Mucosa of rectum (tissue), 2 donors: ENCODE data around the gene DNAH10.
A peak's percentile ranks its signal among the peaks of the same experiment; 100 is the strongest.

Source experiments
- H3K27ac ChIP-seq, 2 donors: one replicate each; pipeline ENCODE4 v1.7.0; 2013; ENCODE audit warnings: inconsistent platforms in 2 of 2, low read depth in 2 of 2, low read length in 2 of 2
- H3K27me3 ChIP-seq, 2 donors: one replicate each; pipeline ENCODE4 v1.7.0; 2013; ENCODE audit warnings: low read length in 2 of 2; ENCODE audit not compliant: control insufficient read depth in 2 of 2, insufficient read depth in 2 of 2
- H3K36me3 ChIP-seq, 2 donors: one replicate each; pipeline ENCODE4 v1.7.0; 2013; ENCODE audit warnings: low read length in 2 of 2; ENCODE audit not compliant: control insufficient read depth in 2 of 2, insufficient read depth in 2 of 2
- H3K4me1 ChIP-seq, 2 donors: one replicate each; pipeline ENCODE4 v1.7.0; 2013; ENCODE audit warnings: low read length in 2 of 2, mild to moderate bottlenecking in 1 of 2; ENCODE audit not compliant: control insufficient read depth in 2 of 2, insufficient read depth in 2 of 2
- H3K4me3 ChIP-seq, 2 donors: one replicate each; pipeline ENCODE4 v1.7.0; 2013; ENCODE audit warnings: low read length in 2 of 2
- H3K9ac ChIP-seq, 2 donors: one replicate each; pipeline ENCODE4 v1.7.0; 2013; ENCODE audit warnings: low read length in 2 of 2, low read depth in 1 of 2, mild to moderate bottlenecking in 1 of 2
- H3K9me3 ChIP-seq, 2 donors: one replicate each; pipeline ENCODE4 v1.7.0; 2013; ENCODE audit warnings: low read length in 2 of 2; ENCODE audit not compliant: control insufficient read depth in 2 of 2
- donor health status: healthy.
- donor health status: Normal muscosa, but diverticular disease.

DNAH10 gene

DNA sequence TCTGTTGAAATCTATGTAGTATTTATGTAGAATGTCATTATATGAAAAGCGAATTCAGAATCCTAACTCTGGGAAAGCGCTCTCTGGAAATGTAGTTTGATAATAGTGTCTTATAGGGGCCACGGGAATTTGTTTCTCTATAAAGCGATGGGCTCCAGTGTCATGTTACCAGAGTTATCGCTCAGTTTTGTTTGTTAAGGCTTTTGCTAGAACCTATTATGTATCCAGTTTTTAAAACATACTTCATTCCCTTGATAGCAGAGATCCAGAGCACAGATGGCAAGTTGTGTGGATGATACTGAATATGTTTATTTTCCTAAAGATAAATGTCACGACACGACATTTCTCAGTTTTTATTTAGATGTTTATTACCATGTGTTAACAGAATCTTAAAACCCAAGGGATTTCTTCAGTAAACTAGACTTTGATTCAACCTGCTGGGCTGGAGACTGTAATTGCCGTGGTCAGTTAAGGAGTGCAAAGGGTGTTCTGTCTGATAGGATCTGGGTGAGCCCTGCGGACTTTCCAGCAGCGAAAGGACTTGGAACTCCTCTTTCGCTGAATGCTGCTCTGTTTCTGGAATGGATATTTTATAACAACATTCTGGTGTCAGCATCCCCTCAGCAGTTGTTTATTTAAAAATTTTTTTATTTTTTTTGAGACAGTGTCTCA lies 1.7 kb upstream of the DNAH10 start:
- H3K9ac ChIP-seq: no peak overlapping the region
- H3K27me3 ChIP-seq: peaks cover 0 to 2% of the 10 kb centered on the region in 2 donors
- H3K4me3 ChIP-seq: no peak overlapping the region
- H3K4me1 ChIP-seq: peaks cover 8 to 9% of the 10 kb centered on the region in 2 donors
- H3K36me3 ChIP-seq: peaks cover 0 to 17% of the 10 kb centered on the region in 2 donors
- H3K9me3 ChIP-seq: no peaks in the 10 kb centered on the region
- H3K27ac ChIP-seq: no peak overlapping the region

DNA sequence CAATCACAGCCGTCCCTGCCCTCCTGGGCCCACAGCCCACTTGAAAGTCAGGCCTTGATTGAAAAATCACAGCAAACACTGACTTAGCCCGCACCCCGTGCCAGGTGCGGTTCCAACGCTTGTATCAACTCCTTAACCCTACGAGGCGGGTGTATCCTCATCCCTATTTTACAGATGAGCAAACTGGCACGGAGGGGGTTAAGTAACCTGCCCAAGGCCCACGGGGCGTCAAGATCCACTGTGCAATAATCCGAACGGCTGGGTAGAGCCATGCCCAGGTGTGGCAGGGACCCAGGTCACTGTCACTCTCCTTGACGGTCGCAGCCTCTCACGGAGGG lies 583 bp downstream of the DNAH10 start:
- Histone ChIP-seq H3K9ac (no peak overlapping the region), H3K27ac (no peak overlapping the region), H3K4me1 (peaks cover 8 to 9% of the 10 kb centered on the region in 2 donors), H3K27me3 (peaks cover 0 to 2% of the 10 kb centered on the region in 2 donors), H3K4me3 (peak overlapping the region; percentile 64 to 67), H3K36me3 (peaks cover 0 to 5% of the 10 kb centered on the region in 2 donors), H3K9me3 (no peaks in the 10 kb centered on the region)

DNA sequence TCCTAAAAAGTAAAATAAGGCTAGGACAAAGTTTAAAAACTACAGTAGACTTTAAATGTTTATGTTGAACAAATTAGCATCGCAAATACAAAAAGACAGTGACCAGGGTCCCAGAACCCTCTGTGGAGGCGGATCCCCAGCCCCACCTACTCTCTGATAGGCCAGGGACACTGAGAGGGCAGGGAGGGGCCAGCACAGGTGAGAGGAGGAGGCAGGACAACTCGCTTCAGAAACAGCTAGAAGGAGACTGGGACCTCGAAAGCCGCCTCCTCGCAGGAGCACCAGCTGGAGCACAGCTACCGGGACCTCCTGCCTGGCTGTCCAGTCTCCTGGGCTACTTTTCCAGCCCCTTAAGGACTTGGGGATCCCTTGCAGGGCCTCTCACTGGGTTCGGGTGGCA lies 992 bp downstream of the DNAH10 start:
- no peak overlapping the region for H3K27ac ChIP-seq
- H3K4me1 ChIP-seq: peaks cover 8 to 9% of the 10 kb centered on the region in 2 donors
- H3K4me3 ChIP-seq: peak overlapping the region in 1 of 2 donors; percentile 67
- peaks cover 0 to 5% of the 10 kb centered on the region in 2 donors for H3K36me3 ChIP-seq
- peaks cover 0 to 2% of the 10 kb centered on the region in 2 donors for H3K27me3 ChIP-seq
- no peak overlapping the region for H3K9ac ChIP-seq
- no peaks in the 10 kb centered on the region for H3K9me3 ChIP-seq

GRCh38 chr12:123764109-123764508 lies 2.0 kb downstream of the DNAH10 start:
- peaks cover 0 to 2% of the 10 kb centered on the region in 2 donors for H3K36me3 ChIP-seq
- H3K27ac ChIP-seq: no peak overlapping the region
- peaks cover 0 to 2% of the 10 kb centered on the region in 2 donors for H3K27me3 ChIP-seq
- H3K9me3 ChIP-seq: no peaks in the 10 kb centered on the region
- H3K9ac ChIP-seq: no peak overlapping the region
- no peak overlapping the region for H3K4me3 ChIP-seq
- H3K4me1 ChIP-seq: peaks cover 8 to 9% of the 10 kb centered on the region in 2 donors

DNA sequence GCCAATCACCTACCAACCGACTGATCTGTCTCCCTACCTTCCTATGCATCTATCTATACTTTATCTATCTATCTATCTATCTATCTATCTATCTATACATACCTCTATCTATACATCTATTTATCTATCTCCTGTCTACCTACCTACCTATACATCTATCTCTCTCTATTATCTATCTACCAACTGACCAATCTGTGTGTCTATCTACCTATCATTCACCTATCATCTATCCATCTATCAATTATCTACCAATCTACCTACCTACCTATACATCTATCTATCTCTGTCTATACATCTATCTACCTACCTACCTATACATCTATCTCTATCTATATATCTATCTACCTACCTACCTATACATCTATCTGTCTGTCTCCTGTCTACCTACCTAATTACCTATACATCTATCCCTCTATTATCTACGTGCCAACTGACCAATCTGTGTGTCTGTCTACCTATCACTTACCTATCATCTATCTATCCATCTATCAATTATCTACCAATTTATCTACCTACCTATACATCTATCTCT lies 3.5 kb downstream of the DNAH10 start:
- Histone ChIP-seq H3K36me3 (no peaks in the 10 kb centered on the region), H3K27me3 (peaks cover 0 to 3% of the 10 kb centered on the region in 2 donors), H3K9me3 (no peaks in the 10 kb centered on the region), H3K9ac (no peak overlapping the region), H3K27ac (no peak overlapping the region), H3K4me1 (peaks cover 8 to 9% of the 10 kb centered on the region in 2 donors), H3K4me3 (no peak overlapping the region)

- H3K9ac ChIP-seq: no peak overlapping the region
- H3K27ac ChIP-seq: no peak overlapping the region
- H3K4me3 ChIP-seq: no peak overlapping the region
- no peaks in the 10 kb centered on the region for H3K9me3 ChIP-seq
- H3K4me1 ChIP-seq: peaks cover 2% of the 10 kb centered on the region in 2 donors
- H3K27me3 ChIP-seq: peaks cover 0 to 7% of the 10 kb centered on the region in 2 donors
- H3K36me3 ChIP-seq: no peaks in the 10 kb centered on the region
These were observed 5.5 kb downstream of the DNAH10 start for GRCh38 chr12:123767613-123768012.

DNA sequence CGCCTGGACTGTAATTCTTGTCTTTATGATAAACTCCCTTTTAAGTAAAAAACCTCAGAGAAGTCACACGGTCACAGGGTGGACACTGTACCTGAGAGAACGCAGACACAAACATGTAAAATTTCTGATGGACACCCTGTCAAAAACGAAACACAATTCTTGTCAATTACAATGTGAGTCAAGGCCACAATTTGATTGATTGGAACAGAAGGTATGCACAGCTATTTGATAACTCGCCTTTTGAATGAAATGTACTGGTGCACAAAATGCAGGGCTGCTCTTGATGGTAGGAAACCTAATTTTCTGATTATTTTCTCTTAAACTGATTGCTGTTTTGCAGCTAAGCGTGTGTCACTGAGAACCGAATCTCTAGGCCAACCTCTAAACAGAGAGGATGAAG lies 9.2 kb downstream of the DNAH10 start:
- no peak overlapping the region for H3K4me3 ChIP-seq
- no peaks in the 10 kb centered on the region for H3K9me3 ChIP-seq
- no peaks in the 10 kb centered on the region for H3K4me1 ChIP-seq
- no peak overlapping the region for H3K9ac ChIP-seq
- no peaks in the 10 kb centered on the region for H3K36me3 ChIP-seq
- peaks cover 0 to 4% of the 10 kb centered on the region in 2 donors for H3K27me3 ChIP-seq
- H3K27ac ChIP-seq: no peak overlapping the region

DNA sequence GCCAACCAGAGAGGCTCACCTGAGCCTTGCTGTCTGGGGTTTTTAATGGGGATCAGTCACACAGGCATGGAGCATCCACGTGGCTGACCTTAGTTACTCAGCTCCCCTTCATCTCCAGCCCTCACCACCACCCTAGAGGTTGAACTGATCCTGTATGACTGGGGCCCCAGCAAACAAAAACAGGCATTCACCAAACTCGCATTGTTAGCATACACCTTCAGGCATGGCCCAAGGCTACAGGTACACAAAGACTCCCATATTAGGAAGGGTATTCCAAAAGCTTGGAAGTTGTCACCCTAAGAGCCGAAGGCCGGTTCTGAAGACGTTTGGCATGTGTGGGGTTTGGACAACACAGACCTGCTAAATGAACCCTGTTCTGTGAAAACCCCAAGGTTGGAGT lies 10.0 kb downstream of the DNAH10 start:
- Histone ChIP-seq H3K9ac (no peak overlapping the region), H3K4me1 (no peaks in the 10 kb centered on the region), H3K9me3 (no peaks in the 10 kb centered on the region), H3K4me3 (no peak overlapping the region), H3K36me3 (no peaks in the 10 kb centered on the region), H3K27ac (no peak overlapping the region), H3K27me3 (peaks cover 0 to 4% of the 10 kb centered on the region in 2 donors)

DNA sequence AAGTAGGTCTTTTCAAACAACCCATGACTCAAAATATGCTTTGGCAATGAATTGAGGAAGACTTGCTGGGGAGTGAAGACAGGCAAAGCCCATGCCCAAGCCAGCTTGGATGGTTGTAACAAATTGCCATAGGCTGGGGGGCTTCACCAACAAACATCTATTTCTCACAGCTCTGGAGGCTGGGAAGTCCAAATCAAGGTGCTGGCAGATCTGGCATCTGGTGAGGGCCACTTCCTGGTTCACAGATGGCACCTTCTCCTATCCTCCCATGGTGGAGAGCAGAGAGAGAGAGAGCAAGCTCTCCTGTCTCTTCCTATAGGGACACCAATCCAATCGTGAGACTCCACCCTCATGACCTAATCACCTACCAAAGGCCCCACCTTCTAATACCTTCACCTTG lies 11.3 kb downstream of the DNAH10 start:
- no peaks in the 10 kb centered on the region for H3K36me3 ChIP-seq
- no peak overlapping the region for H3K9ac ChIP-seq
- H3K4me3 ChIP-seq: no peak overlapping the region
- no peak overlapping the region for H3K27ac ChIP-seq
- H3K4me1 ChIP-seq: no peaks in the 10 kb centered on the region
- H3K27me3 ChIP-seq: peaks cover 0 to 4% of the 10 kb centered on the region in 2 donors
- no peaks in the 10 kb centered on the region for H3K9me3 ChIP-seq

DNA sequence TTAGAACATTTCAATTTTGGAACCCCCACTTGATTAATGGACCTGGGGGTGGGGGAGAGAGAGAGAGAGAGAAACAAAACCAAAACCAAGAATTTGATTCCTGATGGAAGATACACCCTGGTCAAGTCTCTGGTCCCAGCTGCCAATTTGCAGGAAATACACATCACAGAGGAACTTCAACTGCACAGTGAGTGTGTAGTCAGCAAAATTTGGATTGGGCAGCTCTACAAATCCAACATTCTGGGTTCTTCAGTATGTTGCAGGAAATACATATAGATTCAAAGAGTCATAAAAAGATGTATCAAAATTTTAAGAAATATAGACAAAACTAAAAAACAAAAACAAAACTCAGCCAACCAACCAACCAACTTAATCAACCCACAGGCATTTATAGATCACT lies 17.4 kb downstream of the DNAH10 start:
- Histone ChIP-seq H3K4me1 (no peaks in the 10 kb centered on the region), H3K27me3 (no peaks in the 10 kb centered on the region), H3K9ac (no peak overlapping the region), H3K9me3 (no peaks in the 10 kb centered on the region), H3K4me3 (no peak overlapping the region), H3K36me3 (no peaks in the 10 kb centered on the region), H3K27ac (no peak overlapping the region)
